Measurements from ENCODE around the gene RPAP2.

- TF ChIP-seq, protein P1, sequence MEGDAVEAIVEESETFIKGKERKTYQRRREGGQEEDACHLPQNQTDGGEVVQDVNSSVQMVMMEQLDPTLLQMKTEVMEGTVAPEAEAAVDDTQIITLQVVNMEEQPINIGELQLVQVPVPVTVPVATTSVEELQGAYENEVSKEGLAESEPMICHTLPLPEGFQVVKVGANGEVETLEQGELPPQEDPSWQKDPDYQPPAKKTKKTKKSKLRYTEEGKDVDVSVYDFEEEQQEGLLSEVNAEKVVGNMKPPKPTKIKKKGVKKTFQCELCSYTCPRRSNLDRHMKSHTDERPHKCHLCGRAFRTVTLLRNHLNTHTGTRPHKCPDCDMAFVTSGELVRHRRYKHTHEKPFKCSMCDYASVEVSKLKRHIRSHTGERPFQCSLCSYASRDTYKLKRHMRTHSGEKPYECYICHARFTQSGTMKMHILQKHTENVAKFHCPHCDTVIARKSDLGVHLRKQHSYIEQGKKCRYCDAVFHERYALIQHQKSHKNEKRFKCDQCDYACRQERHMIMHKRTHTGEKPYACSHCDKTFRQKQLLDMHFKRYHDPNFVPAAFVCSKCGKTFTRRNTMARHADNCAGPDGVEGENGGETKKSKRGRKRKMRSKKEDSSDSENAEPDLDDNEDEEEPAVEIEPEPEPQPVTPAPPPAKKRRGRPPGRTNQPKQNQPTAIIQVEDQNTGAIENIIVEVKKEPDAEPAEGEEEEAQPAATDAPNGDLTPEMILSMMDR (conservative IDR thresholded peaks at IDR 0.05; ENCODE audit: low read length) = no peak
- TF ChIP-seq EZH2phosphoT487 (IDR thresholded peaks at IDR 0.05; ENCODE audit: borderline replicate concordance, low read depth, low read length) = no peak
Observed at GRCh38 chr1:92424381-92424780, 125.5 kb downstream of the RPAP2 start.
